KBM-7 (cell line): Measurements from ENCODE around the gene MT1G.
A peak's percentile ranks its signal among the peaks of the same experiment; 100 is the strongest.
"Not testable (repeated sequence)": the region's sequence is repeated elsewhere in the genome, so short reads cannot be mapped to it uniquely, and the experiment has no call there.

Source experiments
- DNase-seq: peaks from one replicate; pipeline ENCODE4 v3.0.0-alpha.2; 2015
- in situ Hi-C: fragments of 300-500 bp; cut with MboI; formaldehyde crosslinking; loops from 2 replicates; pipeline ENCODE4 v1.14.3; 2020; ENCODE audit warnings: low sequenced_read_pairs, low pct_unique_long_range_greater_than_20kb, mixed read lengths

The MT1G gene

DNA sequence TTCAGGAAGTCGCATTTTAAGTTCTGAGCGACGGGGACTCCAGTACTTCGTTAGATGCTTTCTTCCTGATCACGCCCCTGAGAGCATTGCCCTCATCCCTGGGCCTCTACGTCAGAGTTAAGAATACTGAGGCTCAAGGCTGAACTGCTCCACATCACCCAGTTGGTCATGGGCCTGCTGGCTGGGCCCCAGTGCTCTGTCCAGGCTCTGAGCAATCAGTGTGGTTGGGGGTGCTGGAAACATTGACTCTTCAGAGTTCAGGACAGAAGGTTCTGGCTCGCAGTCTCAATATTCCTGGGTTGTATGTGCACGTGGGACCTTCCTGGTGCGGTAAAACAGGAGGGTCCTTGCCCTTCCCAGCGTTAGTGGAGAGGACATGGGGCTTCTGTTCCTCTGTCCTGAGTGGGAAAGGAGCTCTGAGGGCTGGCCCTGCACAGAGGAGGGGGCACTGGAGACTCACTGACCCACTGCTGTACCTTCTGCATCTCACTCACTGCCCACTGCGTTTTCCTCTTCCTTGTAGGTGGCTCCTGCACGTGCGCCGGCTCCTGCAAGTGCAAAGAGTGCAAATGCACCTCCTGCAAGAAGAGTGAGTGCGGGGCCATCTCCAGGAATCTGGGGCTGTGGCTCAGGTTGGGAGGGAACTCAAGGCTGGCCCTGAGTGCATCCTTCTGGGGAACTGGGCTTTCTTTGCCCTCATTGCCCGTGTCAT is 41.8 kb downstream of the MT1G start:
- in situ Hi-C loops = no loop called here
- no peak for DNase-seq

DNA sequence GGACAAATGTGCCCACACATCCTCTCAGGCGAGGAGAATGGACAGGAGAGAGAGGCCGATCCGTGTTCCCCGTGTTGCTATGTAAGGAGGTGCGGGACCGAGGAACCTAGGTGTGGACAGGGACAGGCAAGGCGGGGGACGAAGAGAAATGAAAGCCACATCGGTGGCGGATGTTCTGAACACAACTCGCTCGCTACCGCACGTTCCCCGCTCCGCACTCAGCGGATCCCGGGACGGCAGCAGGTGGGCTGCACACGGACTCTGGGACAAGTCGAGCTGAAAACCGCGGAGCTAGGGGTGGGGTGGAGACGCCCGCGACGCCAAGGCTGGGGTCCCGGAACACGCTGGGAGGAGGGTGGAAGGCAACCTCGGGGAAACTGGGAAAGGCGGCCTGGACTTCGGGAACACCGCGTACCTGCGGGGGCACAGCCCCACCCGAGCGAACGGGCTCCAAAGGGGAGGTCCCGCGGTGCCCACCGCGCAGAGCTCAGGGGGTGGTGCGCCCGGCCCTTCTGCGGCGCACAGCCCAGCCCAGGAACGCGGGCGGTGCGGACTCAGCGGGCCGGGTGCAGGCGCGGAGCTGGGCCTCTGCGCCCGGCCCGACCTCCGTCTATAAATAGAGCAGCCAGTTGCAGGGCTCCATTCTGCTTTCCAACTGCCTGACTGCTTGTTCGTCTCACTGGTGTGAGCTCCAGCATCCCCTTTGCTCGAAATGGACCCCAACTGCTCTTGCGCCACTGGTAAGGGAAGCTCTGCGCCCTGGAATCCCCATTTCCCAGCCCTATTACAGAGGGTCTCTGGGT is 42.5 kb downstream of the MT1G start, which contains the start of gene MT1E:
TSS of gene MT1E (plus strand) at position 642 of the 803 bp plus-strand sequence. CDS start at position 713, 71 bp downstream.
- DNase-seq = peak; percentile 93

DNA sequence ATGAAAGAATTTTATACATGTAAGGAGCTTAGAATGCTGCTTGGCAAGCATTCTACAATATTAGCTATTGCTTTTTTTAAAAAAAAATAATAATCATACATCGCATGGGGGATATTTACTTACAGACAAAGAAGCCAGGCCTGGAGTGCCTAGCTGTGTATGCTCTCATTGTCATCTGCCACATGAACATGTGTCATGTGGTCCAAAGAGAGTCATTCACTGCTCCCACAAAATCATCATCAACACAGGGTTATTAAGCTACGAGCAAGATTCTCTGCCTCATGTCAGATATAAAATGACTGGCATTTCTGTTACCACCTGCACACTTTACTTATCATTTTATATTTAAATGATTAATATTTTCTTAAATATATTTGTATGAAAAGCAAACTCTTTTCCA is 44.2 kb downstream of the MT1G start:
- DNase-seq = no peak
- in situ Hi-C loops = no loop called here

More for the DNA sequence above, 42.5 kb downstream of the MT1G start, which contains the start of gene MT1E:
- in situ Hi-C loops = no loop called here

DNA sequence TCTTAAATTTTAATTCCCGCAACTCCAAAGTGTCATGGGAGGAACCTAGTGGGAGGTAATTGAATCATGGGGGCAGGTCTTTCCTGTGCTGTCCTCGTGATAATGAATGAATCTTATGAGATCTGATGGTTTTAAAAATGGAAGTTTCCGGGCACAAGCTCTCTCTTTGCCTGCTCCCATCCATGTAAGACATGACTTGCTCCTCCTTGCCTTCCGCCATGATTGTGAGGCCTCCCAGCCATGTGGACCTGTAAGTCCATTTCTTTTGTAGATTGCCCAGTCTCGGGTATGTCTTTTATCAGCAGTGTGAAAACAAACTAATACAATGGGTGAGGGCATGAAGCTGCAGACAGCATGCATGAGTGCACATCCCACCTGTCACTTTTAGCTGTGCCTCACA is 44.7 kb downstream of the MT1G start:
- DNase-seq, in situ Hi-C loops: not testable (repeated sequence)

DNA sequence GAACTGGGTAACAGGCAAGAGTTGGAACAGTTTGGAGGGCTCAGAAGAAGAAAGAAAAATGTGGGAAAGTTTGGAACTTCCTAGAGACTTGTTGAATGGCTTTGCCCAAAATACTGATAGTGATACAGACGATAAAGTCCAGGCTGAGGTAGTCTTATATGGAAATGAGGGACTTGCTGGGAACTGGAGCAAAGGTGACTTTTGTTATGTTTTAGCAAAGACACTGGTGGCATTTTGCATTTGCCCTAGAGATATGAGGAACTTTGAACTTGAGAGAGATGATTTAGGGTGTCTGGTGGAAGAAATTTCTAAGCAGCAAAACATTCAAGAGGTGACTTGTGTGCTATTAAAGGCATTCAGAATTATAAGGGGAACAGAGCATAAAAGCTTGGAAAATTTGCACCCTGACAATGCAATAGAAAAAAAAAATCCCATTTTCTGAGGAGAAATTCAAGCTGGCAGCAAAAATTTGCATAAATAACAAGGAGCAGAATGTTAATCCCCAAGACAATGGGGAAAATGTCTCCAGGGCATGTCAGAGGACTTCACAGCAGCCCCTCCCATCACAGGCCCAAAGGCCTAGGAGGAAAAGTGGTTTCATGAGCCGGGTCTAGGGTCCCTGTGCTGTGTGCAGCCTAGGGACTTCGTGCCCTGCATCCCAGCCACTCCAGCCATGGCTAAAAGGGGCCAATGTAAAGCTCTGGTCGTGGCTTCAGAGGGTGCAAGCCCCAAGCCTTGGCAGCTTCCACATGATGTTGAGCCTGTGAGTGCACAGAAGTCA is 46.0 kb downstream of the MT1G start:
- DNase-seq, in situ Hi-C loops: not testable (repeated sequence)

DNA sequence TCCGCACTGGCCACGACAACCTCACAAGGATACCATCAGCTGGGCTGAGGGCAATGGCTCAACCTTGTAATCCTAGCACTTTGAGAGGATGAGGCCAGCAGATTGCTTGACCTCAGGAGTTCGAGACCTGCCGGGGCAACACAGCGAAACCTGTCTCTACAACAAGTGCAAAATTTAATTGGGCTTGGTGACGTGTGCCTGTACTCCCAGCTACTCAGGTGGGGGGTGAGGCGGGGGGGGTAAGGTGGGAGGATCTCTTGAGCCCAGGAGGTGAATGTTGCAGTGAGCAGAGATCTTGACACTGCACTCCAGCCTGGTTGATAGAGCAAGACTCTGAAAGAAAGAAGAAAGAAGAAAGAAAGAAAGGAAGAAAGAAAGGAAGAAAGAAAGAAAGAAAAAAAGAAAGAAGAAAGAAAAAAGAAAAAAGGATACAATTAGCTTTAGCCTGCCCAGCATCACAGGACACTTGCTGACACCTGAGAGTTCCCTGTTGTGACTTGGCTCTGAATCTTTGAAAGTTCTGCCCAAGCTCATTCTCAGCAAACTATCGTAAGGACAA is 47.4 kb downstream of the MT1G start:
- in situ Hi-C loops = no loop called here
- DNase-seq = no peak

DNA sequence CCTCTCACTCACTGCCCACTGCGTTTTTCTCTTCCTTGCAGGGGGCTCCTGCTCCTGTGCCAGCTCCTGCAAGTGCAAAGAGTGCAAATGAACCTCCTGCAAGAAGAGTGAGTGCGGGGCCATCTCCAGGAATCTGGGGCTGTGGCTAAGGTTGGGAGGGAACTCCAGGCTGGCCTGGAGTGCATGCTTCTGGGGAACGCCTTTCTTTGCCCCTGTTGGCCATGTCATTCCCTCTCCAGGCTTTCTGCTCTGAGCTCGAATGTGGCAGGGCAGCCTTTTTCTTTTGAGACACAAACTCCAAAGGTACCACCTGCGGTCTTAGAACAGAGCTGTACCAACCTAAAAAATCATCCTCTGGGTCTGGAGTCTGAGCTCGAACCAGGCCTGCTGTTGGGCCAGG is 49.7 kb downstream of the MT1G start:
- no peak for DNase-seq
- in situ Hi-C loops = no loop called here

DNA sequence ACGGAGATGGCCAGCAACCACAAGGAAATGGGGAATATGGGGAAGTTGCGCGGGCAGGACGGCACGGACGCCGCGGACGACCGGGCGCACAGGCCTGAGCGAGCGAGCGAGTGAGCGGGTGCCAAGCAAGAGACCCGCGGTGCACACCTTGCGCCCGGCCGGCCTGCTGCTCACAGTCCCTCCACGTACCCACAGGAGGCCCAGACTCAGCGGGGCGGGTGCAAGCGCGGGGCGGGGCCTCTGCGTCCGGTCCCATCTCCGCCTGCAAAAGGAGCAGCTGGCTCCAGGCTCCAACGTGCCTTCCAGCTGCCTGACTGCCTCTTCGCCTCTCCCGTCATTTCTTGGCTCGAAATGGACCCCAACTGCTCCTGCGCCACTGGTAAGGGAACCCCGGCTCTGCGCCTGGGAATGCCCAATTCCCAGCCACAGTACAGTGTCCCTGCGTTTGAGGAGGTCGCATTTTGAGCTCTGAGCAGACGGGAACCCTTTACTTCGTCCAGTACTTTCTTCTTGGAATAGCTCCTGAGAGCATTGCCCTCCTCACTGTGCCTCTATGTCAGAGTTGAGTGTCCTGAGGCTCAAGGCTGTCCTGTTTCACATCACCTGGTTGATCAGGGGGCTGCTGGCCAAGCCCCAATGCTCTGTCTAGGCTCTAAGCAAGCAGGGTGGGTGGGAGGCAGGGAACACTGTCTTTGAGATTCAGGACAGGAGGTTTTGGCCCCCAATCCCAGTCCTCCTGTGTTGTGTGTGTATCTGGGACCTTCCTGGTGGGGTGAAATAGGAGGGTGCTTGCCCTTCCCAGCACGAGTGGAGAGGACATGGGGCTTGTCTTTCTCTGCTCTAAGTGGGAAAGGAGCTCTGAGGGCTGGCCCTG is 50.4 kb downstream of the MT1G start:
- DNase-seq = no peak
- in situ Hi-C loops = no loop called here
